GM23248 (cell line): ENCODE measurements around the gene SH3D19. TPM values are rescaled to one million over a fixed set of nuclear protein-coding genes. Genes with fewer than 3 reads are reported as not detected.

Experiments
- DNase-seq: peaks from one replicate; pipeline ENCODE4 v3.0.0-alpha.2; 2015
- H2AFZ ChIP-seq: fragments of 200-600 bp; sonication (generic); 2 replicates; pipeline ENCODE4 v1.6.1; 2016; ENCODE audit warnings: antibody characterized with exemption
- H3F3A ChIP-seq: fragments of 200-600 bp; sonication (generic); 2 replicates; pipeline ENCODE4 v1.6.1; 2016; ENCODE audit warnings: mild to moderate bottlenecking, antibody characterized with exemption, mixed run types; ENCODE audit not compliant: insufficient read depth
- H3K27ac ChIP-seq: fragments of 200-600 bp; sonication (generic); 2 replicates; pipeline ENCODE4 v1.5.1; 2016; ENCODE audit warnings: mild to moderate bottlenecking
- H3K27me3 ChIP-seq: fragments of 200-600 bp; sonication (generic); replicated peaks from 2 replicates; pipeline ENCODE4 v1.6.1; 2016; ENCODE audit warnings: mild to moderate bottlenecking; ENCODE audit not compliant: insufficient read depth
- H3K36me3 ChIP-seq: fragments of 200-600 bp; sonication (generic); 2 replicates; pipeline ENCODE4 v1.6.1; 2016; ENCODE audit warnings: low read depth, mild to moderate bottlenecking
- H3K4me1 ChIP-seq: fragments of 200-600 bp; sonication (generic); 2 replicates; pipeline ENCODE4 v1.6.1; 2016; ENCODE audit warnings: mild to moderate bottlenecking; ENCODE audit not compliant: insufficient read depth
- H3K4me2 ChIP-seq: fragments of 200-600 bp; sonication (generic); one replicate; pipeline ENCODE4 v1.6.1; 2016; ENCODE audit warnings: mild to moderate bottlenecking; ENCODE audit not compliant: unreplicated experiment
- H3K4me3 ChIP-seq: fragments of 200-600 bp; sonication (generic); 2 replicates; pipeline ENCODE4 v1.5.1; 2016; ENCODE audit warnings: mild to moderate bottlenecking
- H3K79me2 ChIP-seq: fragments of 200-600 bp; sonication (generic); 2 replicates; pipeline ENCODE4 v1.6.1; 2016; ENCODE audit warnings: mild to moderate bottlenecking; ENCODE audit not compliant: insufficient read depth
- H3K9ac ChIP-seq: fragments of 200-600 bp; sonication (generic); 2 replicates; pipeline ENCODE4 v1.6.1; 2016; ENCODE audit warnings: mild to moderate bottlenecking
- H3K9me2 ChIP-seq: fragments of 200-600 bp; sonication (generic); 2 replicates; pipeline ENCODE4 v1.6.1; 2016; ENCODE audit warnings: mixed run types, mild to moderate bottlenecking, moderate library complexity; ENCODE audit not compliant: insufficient read depth
- H3K9me3 ChIP-seq: fragments of 200-600 bp; sonication (generic); one replicate; pipeline ENCODE4 v1.6.1; 2017; ENCODE audit warnings: low read depth
- H4K20me1 ChIP-seq: fragments of 200-600 bp; sonication (generic); 2 replicates; pipeline ENCODE4 v1.6.0; 2016; ENCODE audit not compliant: insufficient read depth
- EZH2 ChIP-seq: fragments of 200-600 bp; sonication (generic); IDR thresholded peaks from 2 replicates; pipeline ENCODE4 v1.6.1; 2018; ENCODE audit warnings: antibody characterized with exemption, mild to moderate bottlenecking; ENCODE audit not compliant: insufficient read depth, poor library complexity, severe bottlenecking
- EZH2phosphoT487 ChIP-seq: fragments of 200-600 bp; sonication (generic); IDR thresholded peaks from 2 replicates; pipeline ENCODE4 v1.6.1; 2018; ENCODE audit warnings: antibody characterized with exemption, moderate library complexity, mild to moderate bottlenecking, low read depth; ENCODE audit not compliant: insufficient read depth
- WGBS, 2 experiments: methylation state at CpG; one replicate each; pipeline ENCODE4 v1.1.6; 2015 to 2017; ENCODE audit warnings: low lambda C conversion rate in 2 of 2, low coverage in 1 of 2; ENCODE audit errors: missing lambda C conversion rate in 2 of 2; 5-methylcytosine and 5-hydroxymethylcytosine counted together
- in situ Hi-C: fragments of 300-500 bp; cut with MboI; formaldehyde crosslinking; loops from 2 replicates; pipeline ENCODE4 v1.15.0; 2020
- polyA plus RNA-seq: library from polyadenylated mRNA; unstranded; fragments of >200 nt; fragmentation: Nextera tagmentation; extraction: Ambion mirVana; gene quantifications from 2 replicates; pipeline ENCODE4 v1.2.1, GENCODE V29; 2016
- total RNA-seq: library from RNA; depleted of rRNA; stranded (reverse); fragments of >200 nt; shearing (Covaris generic); gene quantifications from 2 replicates; pipeline ENCODE4 v1.2.3, GENCODE V29; 2014

Gene SH3D19
- total and polyA plus RNA-seq, 2 experiments from 2014 or later, result 29.1 to 47.8 TPM

GRCh38 chr4:151233600-151233999 lies 91.8 kb downstream of the SH3D19 start:
- H3K9ac ChIP-seq, result no peak overlapping the region
- H3F3A ChIP-seq, result peaks cover 2% of the 10 kb centered on the region; the same call in 1 of the 2 replicates
- DNase-seq, result no peak
- no peaks in the 10 kb centered on the region for H3K9me3 ChIP-seq
- no peaks in the 10 kb centered on the region for H3K79me2 ChIP-seq
- H3K4me2 ChIP-seq, result no peak overlapping the region
- no peak overlapping the region for H3K27ac ChIP-seq
- in situ Hi-C loops, result no loop called here
- peaks cover 2% of the 10 kb centered on the region for H3K4me1 ChIP-seq
- H2AFZ ChIP-seq, result no peak overlapping the region
- TF ChIP-seq EZH2 (no peak), EZH2phosphoT487 (no peak)
- no peaks in the 10 kb centered on the region for H3K9me2 ChIP-seq
- WGBS, 2 experiments, result 96 to 97% methylated on average over 5 of the region's 5 CpGs
- H3K4me3 ChIP-seq, result no peak overlapping the region
- no peaks in the 10 kb centered on the region for H4K20me1 ChIP-seq
- H3K36me3 ChIP-seq, result no peaks in the 10 kb centered on the region
- H3K27me3 ChIP-seq, result no peaks in the 10 kb centered on the region

GRCh38 chr4:151231915-151232595 lies 93.3 kb downstream of the SH3D19 start:
- no peak for TF ChIP-seq EZH2phosphoT487
- no peak for TF ChIP-seq EZH2

GRCh38 chr4:151228189-151229119 lies 97.0 kb downstream of the SH3D19 start:
- peak overlapping the region; percentile 90 for H3K27ac ChIP-seq
- DNase-seq, result peak; percentile 25

More at GRCh38 chr4:151231915-151232595, 93.3 kb downstream of the SH3D19 start:
- no peaks in the 10 kb centered on the region for H3K27me3 ChIP-seq
- H3K9ac ChIP-seq, result no peak overlapping the region
- peaks cover 18% of the 10 kb centered on the region for H3F3A ChIP-seq
- peaks cover 18% of the 10 kb centered on the region for H3K4me1 ChIP-seq
- no peak for DNase-seq
- 85 to 90% methylated on average over 7 of the region's 7 CpGs for WGBS, 2 experiments
- H4K20me1 ChIP-seq, result no peaks in the 10 kb centered on the region
- H3K9me2 ChIP-seq, result no peaks in the 10 kb centered on the region
- no peak overlapping the region for H3K4me2 ChIP-seq
- H3K4me3 ChIP-seq, result no peak overlapping the region
- H3K36me3 ChIP-seq, result no peaks in the 10 kb centered on the region
- H3K9me3 ChIP-seq, result no peaks in the 10 kb centered on the region
- no peaks in the 10 kb centered on the region for H3K79me2 ChIP-seq
- in situ Hi-C loops, result no loop called here
- no peak overlapping the region for H3K27ac ChIP-seq
- no peak overlapping the region for H2AFZ ChIP-seq

GRCh38 chr4:151227731-151228130 lies 97.7 kb downstream of the SH3D19 start:
- DNase-seq, result peak; percentile 93
- H3K27ac ChIP-seq, result peak overlapping the region; percentile 90
- no peaks in the 10 kb centered on the region for H3K9me2 ChIP-seq
- peak overlapping the region; percentile 86 for H3K4me3 ChIP-seq
- no peaks in the 10 kb centered on the region for H3K9me3 ChIP-seq
- H3K79me2 ChIP-seq, result peaks cover 33% of the 10 kb centered on the region
- no peaks in the 10 kb centered on the region for H3K27me3 ChIP-seq
- H3K4me1 ChIP-seq, result peaks cover 33% of the 10 kb centered on the region
- H3K36me3 ChIP-seq, result no peaks in the 10 kb centered on the region
- peak overlapping the region; percentile 97 for H3K4me2 ChIP-seq
- 0% methylated on average over 3 of the region's 3 CpGs for WGBS, 2 experiments
- H4K20me1 ChIP-seq, result no peaks in the 10 kb centered on the region
- TF ChIP-seq EZH2phosphoT487, result no peak
- TF ChIP-seq EZH2, result no peak
- in situ Hi-C loops, result no loop called here
- H3F3A ChIP-seq, result peaks cover 30% of the 10 kb centered on the region
- H3K9ac ChIP-seq, result peak overlapping the region; percentile 84
- peak overlapping the region; percentile 77 for H2AFZ ChIP-seq

More at GRCh38 chr4:151228189-151229119, 97.0 kb downstream of the SH3D19 start:
- Histone ChIP-seq H3K9me2 (no peaks in the 10 kb centered on the region), H3K4me2 (peak overlapping the region; percentile 97), H4K20me1 (no peaks in the 10 kb centered on the region), H2AFZ (peak overlapping the region; percentile 77), H3K36me3 (no peaks in the 10 kb centered on the region), H3K79me2 (peaks cover 26% of the 10 kb centered on the region), H3F3A (peaks cover 30% of the 10 kb centered on the region), H3K4me3 (peak overlapping the region; percentile 86), H3K27me3 (no peaks in the 10 kb centered on the region), H3K9ac (peak overlapping the region; percentile 84), H3K9me3 (no peaks in the 10 kb centered on the region), H3K4me1 (peaks cover 33% of the 10 kb centered on the region)
- 55% methylated on average over 6 of the region's 6 CpGs for WGBS, 2 experiments
- in situ Hi-C loops, result no loop called here
- no peak for TF ChIP-seq EZH2phosphoT487
- no peak for TF ChIP-seq EZH2
